Colonic mucosa (tissue), 4 donors: ENCODE data around the gene SEL1L3. TPM values are rescaled to one million over a fixed set of nuclear protein-coding genes. Genes with fewer than 3 reads are reported as not detected.

ENCODE experiments used
- DNase-seq: peaks from one replicate; pipeline ENCODE4 v3.0.0-alpha.2; 2020
- H3K27ac ChIP-seq: fragments of 200-600 bp; one replicate; pipeline ENCODE4 v1.8.0; 2021
- H3K27me3 ChIP-seq: fragments of 200-600 bp; one replicate; pipeline ENCODE4 v1.8.0; 2021
- H3K36me3 ChIP-seq: fragments of 200-600 bp; one replicate; pipeline ENCODE4 v1.8.0; 2021
- H3K4me1 ChIP-seq: fragments of 200-600 bp; one replicate; pipeline ENCODE4 v1.8.0; 2021; ENCODE audit warnings: mild to moderate bottlenecking
- H3K4me3 ChIP-seq: fragments of 200-600 bp; one replicate; pipeline ENCODE4 v1.8.0; 2021
- H3K9ac ChIP-seq, 2 donors: one replicate each; pipeline ENCODE4 v1.7.0; 2013; ENCODE audit warnings: control low read depth in 2 of 2, low read depth in 2 of 2, low read length in 2 of 2
- H3K9me3 ChIP-seq: fragments of 200-600 bp; one replicate; pipeline ENCODE4 v1.8.0; 2021
- intact Hi-C: fragments of 100-400 bp; cut with DNase I; formaldehyde crosslinking; loops from one replicate; pipeline ENCODE4 v1.14.1; 2022
- total RNA-seq, 2 donors: library from RNA; stranded (reverse); fragmentation: NEBNext Ultra II Directional in 1 of 2; extraction: Animal tissue kit (Norgen Biotek cat#: 25700) in 1 of 2; gene quantifications; one replicate each; pipeline ENCODE4 v1.2.1, GENCODE V29; 2021
- TF ChIP-seq, protein P1 (sequence below): fragments of 200-600 bp; IDR thresholded peaks from one replicate; pipeline ENCODE4 v1.8.0; 2022; ENCODE audit warnings: antibody characterized with exemption, mild to moderate bottlenecking
- donor health status: healthy.
- donor health status: DM: no; HTN: no; CAD: no.
- donor health status: DM: no; HTN: no; CAD: no.

SEL1L3 gene
- total RNA-seq, 2 donors from 2014 or later = 88.4 to 96.2 TPM

DNA sequence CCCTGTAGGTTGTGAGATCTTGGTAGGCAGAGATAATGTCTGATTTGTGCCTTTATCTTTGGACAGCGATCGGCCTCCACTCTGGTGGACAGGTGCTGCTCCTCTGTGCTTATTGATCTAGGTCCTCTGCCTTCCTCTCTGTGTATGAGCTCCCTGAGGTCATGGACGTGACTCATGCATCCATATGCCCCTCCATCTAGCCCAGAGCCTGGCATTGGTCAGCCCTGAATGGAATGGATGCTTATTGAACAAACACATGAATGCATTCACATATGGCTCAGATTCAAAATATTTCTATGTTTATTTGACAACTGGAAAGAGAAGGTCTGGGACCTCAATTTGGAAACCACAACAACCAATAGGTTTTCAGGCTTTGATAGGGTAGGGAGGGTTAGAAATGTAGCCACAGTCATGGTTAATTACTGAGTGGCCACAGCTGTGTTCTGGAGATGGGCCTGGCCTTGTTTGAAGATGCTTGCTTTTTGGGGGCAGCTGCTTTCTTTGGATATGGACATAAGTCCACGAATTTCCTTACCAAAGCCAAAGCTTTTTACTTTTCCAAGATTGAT lies 76.2 kb downstream of the SEL1L3 start:
- TF ChIP-seq, protein P1, sequence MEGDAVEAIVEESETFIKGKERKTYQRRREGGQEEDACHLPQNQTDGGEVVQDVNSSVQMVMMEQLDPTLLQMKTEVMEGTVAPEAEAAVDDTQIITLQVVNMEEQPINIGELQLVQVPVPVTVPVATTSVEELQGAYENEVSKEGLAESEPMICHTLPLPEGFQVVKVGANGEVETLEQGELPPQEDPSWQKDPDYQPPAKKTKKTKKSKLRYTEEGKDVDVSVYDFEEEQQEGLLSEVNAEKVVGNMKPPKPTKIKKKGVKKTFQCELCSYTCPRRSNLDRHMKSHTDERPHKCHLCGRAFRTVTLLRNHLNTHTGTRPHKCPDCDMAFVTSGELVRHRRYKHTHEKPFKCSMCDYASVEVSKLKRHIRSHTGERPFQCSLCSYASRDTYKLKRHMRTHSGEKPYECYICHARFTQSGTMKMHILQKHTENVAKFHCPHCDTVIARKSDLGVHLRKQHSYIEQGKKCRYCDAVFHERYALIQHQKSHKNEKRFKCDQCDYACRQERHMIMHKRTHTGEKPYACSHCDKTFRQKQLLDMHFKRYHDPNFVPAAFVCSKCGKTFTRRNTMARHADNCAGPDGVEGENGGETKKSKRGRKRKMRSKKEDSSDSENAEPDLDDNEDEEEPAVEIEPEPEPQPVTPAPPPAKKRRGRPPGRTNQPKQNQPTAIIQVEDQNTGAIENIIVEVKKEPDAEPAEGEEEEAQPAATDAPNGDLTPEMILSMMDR = no peak
- DNase-seq = no peak
- H3K4me3 ChIP-seq = no peak overlapping the region
- no peaks in the 10 kb centered on the region for H3K27me3 ChIP-seq
- intact Hi-C loops = no loop called here
- no peak overlapping the region for H3K9ac ChIP-seq
- H3K36me3 ChIP-seq = no peaks in the 10 kb centered on the region
- no peaks in the 10 kb centered on the region for H3K4me1 ChIP-seq
- H3K9me3 ChIP-seq = no peaks in the 10 kb centered on the region
- no peak overlapping the region for H3K27ac ChIP-seq

DNA sequence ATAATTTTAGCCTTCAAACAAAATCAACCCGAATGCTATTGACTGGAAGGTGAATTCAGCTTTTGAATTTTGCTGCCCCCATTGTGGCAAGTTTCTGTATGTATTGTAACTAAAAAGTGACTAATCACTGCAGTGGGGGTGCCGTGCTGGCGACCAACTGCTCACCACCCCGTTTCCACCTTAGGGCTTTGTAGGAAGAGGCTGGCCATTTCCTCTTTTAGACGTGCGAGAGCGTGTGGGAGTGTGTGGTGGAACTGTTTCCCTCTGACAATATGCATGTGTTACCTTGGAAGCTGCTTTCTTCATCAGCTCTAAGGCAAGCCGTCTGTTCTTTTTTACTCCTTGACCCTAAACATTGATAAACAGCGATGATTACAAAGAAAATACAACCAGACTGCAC lies 78.8 kb downstream of the SEL1L3 start:
- no peaks in the 10 kb centered on the region for H3K27me3 ChIP-seq
- H3K27ac ChIP-seq = no peak overlapping the region
- H3K36me3 ChIP-seq = no peaks in the 10 kb centered on the region
- no peak for DNase-seq
- H3K4me1 ChIP-seq = no peaks in the 10 kb centered on the region
- H3K9me3 ChIP-seq = no peaks in the 10 kb centered on the region
- no peak overlapping the region for H3K9ac ChIP-seq
- no peak overlapping the region for H3K4me3 ChIP-seq
- intact Hi-C loops = no loop called here
- TF ChIP-seq, protein P1 = no peak

DNA sequence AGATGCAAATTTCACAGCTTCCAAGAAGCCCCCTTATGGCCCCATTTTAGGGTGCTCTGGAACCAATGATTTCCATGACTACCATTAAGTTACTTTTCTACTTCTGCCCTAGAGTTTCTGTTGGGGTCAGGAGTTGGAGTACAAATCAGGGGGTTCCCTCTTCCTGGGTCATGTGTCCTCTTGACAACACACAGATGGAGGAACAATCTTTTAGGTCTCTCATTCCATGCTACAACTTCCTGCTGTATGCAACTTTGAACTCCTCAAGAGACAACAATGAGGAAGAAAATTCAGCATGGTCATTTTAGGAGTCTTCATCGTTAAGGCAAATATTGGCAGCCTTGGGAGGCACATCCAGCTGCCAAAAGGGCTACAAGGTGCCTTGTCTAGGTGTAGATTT lies 79.7 kb downstream of the SEL1L3 start:
- H3K27me3 ChIP-seq = no peaks in the 10 kb centered on the region
- intact Hi-C loops = no loop called here
- no peak for DNase-seq
- no peaks in the 10 kb centered on the region for H3K36me3 ChIP-seq
- H3K9ac ChIP-seq = no peak overlapping the region
- TF ChIP-seq, protein P1 = no peak
- H3K4me3 ChIP-seq = no peak overlapping the region
- no peaks in the 10 kb centered on the region for H3K9me3 ChIP-seq
- no peak overlapping the region for H3K27ac ChIP-seq
- H3K4me1 ChIP-seq = no peaks in the 10 kb centered on the region

DNA sequence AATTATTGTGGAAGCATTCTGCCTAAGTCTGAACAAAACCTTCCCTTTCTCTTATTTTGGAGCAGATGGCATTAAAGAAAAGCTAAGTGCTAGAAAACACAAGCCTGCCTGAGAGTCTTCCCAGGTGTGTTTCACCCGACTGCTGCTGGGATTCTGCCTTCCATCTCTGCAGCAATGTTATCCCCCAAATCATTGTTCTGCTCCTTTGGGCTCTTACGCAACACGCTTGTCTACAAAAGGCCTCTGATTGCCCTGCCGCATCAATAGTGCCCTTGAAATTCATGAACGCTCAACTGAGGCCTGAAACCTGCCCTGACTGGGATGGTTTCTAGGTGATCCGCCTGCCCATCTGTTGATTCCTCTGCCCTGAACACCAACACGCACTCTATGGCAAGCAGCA lies 80.3 kb downstream of the SEL1L3 start:
- intact Hi-C loops = no loop called here
- Histone ChIP-seq H3K27me3 (no peaks in the 10 kb centered on the region), H3K27ac (no peak overlapping the region), H3K9ac (no peak overlapping the region), H3K36me3 (no peaks in the 10 kb centered on the region), H3K4me1 (no peaks in the 10 kb centered on the region), H3K9me3 (no peaks in the 10 kb centered on the region), H3K4me3 (no peak overlapping the region)
- no peak for DNase-seq
- TF ChIP-seq, protein P1 = no peak

DNA sequence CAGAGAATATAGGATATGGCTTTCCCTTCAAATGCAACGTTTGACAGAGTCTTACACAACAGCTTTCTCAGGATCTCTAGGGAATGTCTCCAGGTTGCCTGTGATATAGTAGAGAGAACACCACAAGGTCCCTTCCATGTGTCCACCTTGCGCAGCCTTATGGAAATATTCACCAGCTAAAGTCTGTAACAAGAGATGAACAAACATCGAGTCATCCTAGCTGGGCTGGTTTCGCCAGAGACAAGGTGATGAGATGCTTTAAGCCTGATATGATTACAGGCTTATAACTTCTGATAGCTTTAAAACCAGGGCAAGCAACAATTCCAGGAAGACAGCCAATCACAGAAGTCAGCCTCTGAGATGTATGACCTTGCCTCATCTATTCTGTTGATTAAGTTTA lies 83.8 kb downstream of the SEL1L3 start:
- no peak for DNase-seq
- Histone ChIP-seq H3K4me3 (no peak overlapping the region), H3K27me3 (no peaks in the 10 kb centered on the region), H3K36me3 (no peaks in the 10 kb centered on the region), H3K9ac (no peak overlapping the region), H3K4me1 (no peaks in the 10 kb centered on the region), H3K27ac (no peak overlapping the region), H3K9me3 (no peaks in the 10 kb centered on the region)
- TF ChIP-seq, protein P1 = no peak
- intact Hi-C loops = no loop called here
